IMR-90 (cell line): ENCODE measurements around the gene PLXND1. TPM values are rescaled to one million over a fixed set of nuclear protein-coding genes. Genes with fewer than 3 reads are reported as not detected.

Experiments
- ATAC-seq: fragments of 200-7000 bp; cut with Tn5 transposase; 2 replicates; pipeline ENCODE4 v1.9.1; 2020; ENCODE audit warnings: low read depth, mild to moderate bottlenecking, moderate library complexity
- BruUV-seq: library from RNA; stranded (reverse); fragments of 400-500 nt; replicated peaks from 2 replicates; lab custom pipeline; 2021; lab: Mats Ljungman, UMichigan
- CTCF ChIA-PET: fragments of 300-600 bp; formaldehyde crosslinking; extraction: SDS; loops from one replicate; lab custom pipeline; 2021; ENCODE audit warnings: antibody characterized with exemption; lab: Yijun Ruan, JAX
- POLR2A ChIA-PET: fragments of 300-600 bp; sonication (Branson Sonifier 250); formaldehyde crosslinking; loops from one replicate; lab custom pipeline; 2022; ENCODE audit warnings: antibody characterized with exemption; ENCODE audit not compliant: unreplicated experiment; lab: Charles Lee
- DNase-seq: peaks from one replicate; pipeline ENCODE4 v3.0.0; 2013
- H2AFZ ChIP-seq: replicated peaks from 2 replicates; pipeline ENCODE3; 2013; ENCODE audit warnings: low read length, mild to moderate bottlenecking; ENCODE audit not compliant: poor library complexity
- H2AK5ac ChIP-seq: 2 replicates; pipeline ENCODE4 v1.6.1; 2013; ENCODE audit warnings: low read depth, low read length, inconsistent platforms
- H2AK9ac ChIP-seq: replicated peaks from 2 replicates; pipeline ENCODE3; 2013; ENCODE audit warnings: mild to moderate bottlenecking, low read depth, low read length, moderate library complexity; ENCODE audit not compliant: poor library complexity
- H2BK120ac ChIP-seq: 2 replicates; pipeline ENCODE4 v1.6.1; 2013; ENCODE audit warnings: low read depth, low read length, inconsistent platforms
- H2BK15ac ChIP-seq: 3 replicates; pipeline ENCODE4 v1.6.1; 2013; ENCODE audit warnings: low read depth, low read length, inconsistent platforms
- H2BK20ac ChIP-seq: 2 replicates; pipeline ENCODE4 v1.6.1; 2013; ENCODE audit warnings: low read depth, mild to moderate bottlenecking, inconsistent platforms, low read length, moderate library complexity
- H2BK5ac ChIP-seq: 2 replicates; pipeline ENCODE4 v1.6.1; 2013; ENCODE audit warnings: mild to moderate bottlenecking, low read depth, low read length, inconsistent platforms; ENCODE audit not compliant: poor library complexity, severe bottlenecking
- H3K14ac ChIP-seq: replicated peaks from 2 replicates; pipeline ENCODE4 v1.6.1; 2013; ENCODE audit warnings: low read depth, low read length, inconsistent platforms
- H3K18ac ChIP-seq: 2 replicates; pipeline ENCODE4 v1.6.1; 2013; ENCODE audit warnings: low read depth, low read length, control low read depth
- H3K23ac ChIP-seq: 2 replicates; pipeline ENCODE4 v1.6.1; 2013; ENCODE audit warnings: low read depth, low read length, inconsistent platforms
- H3K27ac ChIP-seq: 2 replicates; pipeline ENCODE4 v1.5.1; 2013; ENCODE audit warnings: mild to moderate bottlenecking, control low read depth, low read length; ENCODE audit not compliant: insufficient read depth
- H3K27me3 ChIP-seq: 2 replicates; pipeline ENCODE4 v1.6.1; 2013; ENCODE audit warnings: low read length; ENCODE audit not compliant: control insufficient read depth, insufficient read depth
- H3K36me3 ChIP-seq: 2 replicates; pipeline ENCODE4 v1.6.1; 2013; ENCODE audit warnings: low read length, mixed read lengths; ENCODE audit not compliant: control insufficient read depth, insufficient read depth
- H3K4ac ChIP-seq: 2 replicates; pipeline ENCODE4 v1.6.1; 2013; ENCODE audit warnings: low read depth, low read length, inconsistent platforms
- H3K4me1 ChIP-seq: 2 replicates; pipeline ENCODE4 v1.6.1; 2013; ENCODE audit warnings: low read length, mixed read lengths; ENCODE audit not compliant: control insufficient read depth, insufficient read depth
- H3K4me2 ChIP-seq: 2 replicates; pipeline ENCODE4 v1.6.1; 2013; ENCODE audit warnings: low read depth, mild to moderate bottlenecking, control low read depth, low read length, moderate library complexity
- H3K4me3 ChIP-seq: 2 replicates; pipeline ENCODE4 v1.5.1; 2013; ENCODE audit warnings: low read depth, mild to moderate bottlenecking, control low read depth, low read length, moderate library complexity; ENCODE audit not compliant: insufficient read depth
- H3K56ac ChIP-seq: 2 replicates; pipeline ENCODE4 v1.6.1; 2013; ENCODE audit warnings: low read length, inconsistent platforms; ENCODE audit not compliant: insufficient read depth; ENCODE audit errors: extremely low read depth
- H3K79me1 ChIP-seq, 2 experiments: 2 replicates each; pipeline ENCODE4 v1.6.1; 2013; ENCODE audit warnings: low read length in 2 of 2, inconsistent platforms in 1 of 2, low read depth in 1 of 2
- H3K9ac ChIP-seq: 2 replicates; pipeline ENCODE4 v1.6.1; 2013; ENCODE audit warnings: low read depth, low read length, control low read depth
- H3K9me1 ChIP-seq: 2 replicates; pipeline ENCODE4 v1.6.1; 2013; ENCODE audit warnings: low read length, inconsistent platforms; ENCODE audit not compliant: insufficient read depth
- H3K9me3 ChIP-seq: 2 replicates; pipeline ENCODE4 v1.6.1; 2013; ENCODE audit warnings: low read length; ENCODE audit not compliant: control insufficient read depth, insufficient read depth
- H4K20me1 ChIP-seq: 2 replicates; pipeline ENCODE4 v1.6.1; 2013; ENCODE audit warnings: low read length, inconsistent platforms; ENCODE audit not compliant: insufficient read depth
- H4K5ac ChIP-seq: 2 replicates; pipeline ENCODE4 v1.6.1; 2013; ENCODE audit warnings: mild to moderate bottlenecking, low read depth, low read length, control low read depth
- H4K8ac ChIP-seq, 2 experiments: 2 replicates each; pipeline ENCODE4 v1.6.1; 2013; ENCODE audit warnings: low read depth in 2 of 2, low read length in 2 of 2, control low read depth in 1 of 2, inconsistent platforms in 1 of 2
- H4K91ac ChIP-seq: 2 replicates; pipeline ENCODE4 v1.6.1; 2013; ENCODE audit warnings: low read depth, low read length, inconsistent platforms; ENCODE audit not compliant: insufficient read depth
- BHLHE40 ChIP-seq: fragments of 150-350 bp; IDR thresholded peaks from 2 replicates; pipeline ENCODE4 v1.6.1; 2016; ENCODE audit warnings: mild to moderate bottlenecking, low read depth, low read length
- CEBPB ChIP-seq: IDR thresholded peaks from 2 replicates; pipeline ENCODE4 v1.6.1; 2012; ENCODE audit warnings: low read depth, low read length, improper control_type of control experiment
- CHD1 ChIP-seq: IDR thresholded peaks from 2 replicates; pipeline ENCODE4 v1.6.1; 2012; ENCODE audit warnings: low read depth, low read length, improper control_type of control experiment
- FOS ChIP-seq: fragments of 150-350 bp; IDR thresholded peaks from 2 replicates; pipeline ENCODE4 v1.6.1; 2016; ENCODE audit warnings: low read depth, low read length
- NFE2L2 ChIP-seq: fragments of 150-350 bp; IDR thresholded peaks from 2 replicates; pipeline ENCODE4 v1.6.1; 2016; ENCODE audit warnings: low read depth, mild to moderate bottlenecking, low read length
- RAD21 ChIP-seq: IDR thresholded peaks from 2 replicates; pipeline ENCODE4 v1.6.1; 2012; ENCODE audit warnings: low read length, improper control_type of control experiment
- RCOR1 ChIP-seq: IDR thresholded peaks from 2 replicates; pipeline ENCODE4 v1.6.1; 2012; ENCODE audit warnings: mild to moderate bottlenecking, low read length, improper control_type of control experiment; ENCODE audit not compliant: insufficient replicate concordance
- WGBS, 2 experiments: methylation state at CpG; one replicate each; pipeline versions ENCODE4 v1.1.5 to v1.1.7; 2013; ENCODE audit warnings: missing lambda C conversion rate in 2 of 2; ENCODE audit not compliant: insufficient read length in 1 of 2; ENCODE audit errors: extremely low coverage in 2 of 2; 5-methylcytosine and 5-hydroxymethylcytosine counted together
- dilution Hi-C: fragments of 300-500 bp; cut with HindIII; formaldehyde crosslinking; loops from one replicate; pipeline ENCODE4 v1.14.3; 2018; ENCODE audit warnings: low sequenced_read_pairs; ENCODE audit not compliant: unreplicated experiment
- in situ Hi-C: fragments of 300-500 bp; cut with MboI; formaldehyde crosslinking; loops from 3 replicates; pipeline ENCODE4 v1.14.3; 2019; ENCODE audit warnings: low sequenced_read_pairs, inconsistent platforms, mixed read lengths
- intact Hi-C: fragments of 100-400 bp; cut with micrococcal nuclease; formaldehyde crosslinking; loops from 2 replicates; pipeline ENCODE4 v1.10.0; 2022
- polyA plus RNA-seq, 3 experiments: library from polyadenylated mRNA; depleted of rRNA; stranded (reverse); fragments of >200 nt; gene quantifications; 2 replicates each; pipeline ENCODE4 v1.2.3, GENCODE V29; 2012; ENCODE audit warnings: low replicate concordance in 1 of 3
- total RNA-seq: library from RNA; depleted of rRNA; stranded (reverse); fragments of >200 nt; gene quantifications from 2 replicates; pipeline ENCODE4 v1.2.3, GENCODE V29; 2012
- TF ChIP-seq, protein P1 (sequence below): conservative IDR thresholded peaks from 2 replicates; pipeline ENCODE4 v1.5.1; 2012; ENCODE audit warnings: mild to moderate bottlenecking, low read depth, low read length, improper control_type of control experiment

Gene PLXND1
- total and polyA plus RNA-seq, 2 of the 4 experiments (the other 2 are of a cell fraction): 19.2 to 67.1 TPM

DNA sequence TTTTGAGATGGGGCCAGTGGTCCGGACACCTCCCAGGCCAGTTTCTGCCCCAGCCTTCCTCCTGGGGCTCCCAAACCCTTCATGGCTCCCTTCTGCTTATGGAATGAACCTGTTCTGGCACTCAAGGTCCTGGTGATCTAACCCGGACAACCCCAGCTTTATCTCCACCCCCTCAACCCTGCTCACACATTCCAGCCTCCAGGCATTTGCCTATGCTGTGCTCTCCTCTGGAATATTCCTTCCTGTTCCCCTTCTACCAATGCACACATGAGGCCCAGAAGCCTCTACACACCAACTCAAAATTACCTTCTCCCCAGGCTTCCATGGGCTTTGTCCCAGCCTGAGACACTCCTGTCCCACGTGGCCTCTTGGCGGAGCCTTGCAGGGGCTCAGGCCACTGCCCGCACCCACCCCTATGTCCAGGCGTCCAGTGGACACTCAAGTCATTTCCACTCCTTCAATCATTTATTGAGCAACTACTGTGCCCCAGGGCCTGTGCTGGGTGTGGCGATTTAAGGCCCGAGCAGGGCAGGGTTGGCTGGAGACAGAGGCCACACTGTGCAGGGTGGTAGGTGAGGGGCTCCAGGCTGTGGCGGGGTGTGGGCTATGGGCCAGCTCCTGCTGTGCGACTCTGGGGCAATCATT is 18.8 kb downstream of the PLXND1 start:
- no peak overlapping the region for H4K5ac ChIP-seq
- H2BK15ac ChIP-seq: no peak overlapping the region
- peaks cover 11% of the 10 kb centered on the region; the same call in 1 of the 2 replicates for H3K4me1 ChIP-seq
- H3K36me3 ChIP-seq: peaks cover 18% of the 10 kb centered on the region
- no peak overlapping the region for H3K56ac ChIP-seq
- no peaks in the 10 kb centered on the region for H3K27me3 ChIP-seq
- ChIA-PET CTCF (no interaction called here), POLR2A (no interaction called here)
- peak overlapping the region; percentile 4; the same call in 1 of the 2 replicates for H2AK5ac ChIP-seq
- peaks cover 9 to 73% of the 10 kb centered on the region in 2 experiments for H3K79me1 ChIP-seq
- dilution Hi-C loops (no loop called here), in situ Hi-C loops (no loop called here), intact Hi-C loops (no loop called here)
- H2BK120ac ChIP-seq: no peak overlapping the region
- DNase-seq: no peak
- H3K9ac ChIP-seq: no peak overlapping the region
- peak; percentile 53; the same call in 1 of the 2 replicates for ATAC-seq
- WGBS, 2 experiments: 83% methylated on average over 1 of the region's 10 CpGs; no CpG with 5 or more reads in 1 of the 2 experiments
- H3K4me3 ChIP-seq: no peak overlapping the region
- H3K4ac ChIP-seq: no peak overlapping the region; the same call in 1 of the 2 replicates
- 0 out of 2 replicates have a peak, but pooled peaks cover 2% of the 10 kb centered on the region for H3K9me1 ChIP-seq
- H2BK20ac ChIP-seq: no peak overlapping the region
- peak overlapping the region; percentile 79 for H2AK9ac ChIP-seq
- no TSS peak for BruUV-seq
- H3K14ac ChIP-seq: no peak overlapping the region
- no peaks in the 10 kb centered on the region for H3K9me3 ChIP-seq
- H3K4me2 ChIP-seq: no peak overlapping the region
- no peak overlapping the region for H3K18ac ChIP-seq
- H3K27ac ChIP-seq: no peak overlapping the region
- H2AFZ ChIP-seq: no peak overlapping the region
- no peak overlapping the region for H2BK5ac ChIP-seq
- H4K8ac ChIP-seq: 0 out of 4 replicates have a peak overlapping the region, but pooled peaks of 1 of the 2 experiments have one; percentile 47
- H3K23ac ChIP-seq: no peak overlapping the region
- TF ChIP-seq RAD21 (no peak), NFE2L2 (no peak), BHLHE40 (no peak), RCOR1 (no peak), CHD1 (no peak), FOS (no peak), CEBPB (no peak)
- TF ChIP-seq, protein P1, sequence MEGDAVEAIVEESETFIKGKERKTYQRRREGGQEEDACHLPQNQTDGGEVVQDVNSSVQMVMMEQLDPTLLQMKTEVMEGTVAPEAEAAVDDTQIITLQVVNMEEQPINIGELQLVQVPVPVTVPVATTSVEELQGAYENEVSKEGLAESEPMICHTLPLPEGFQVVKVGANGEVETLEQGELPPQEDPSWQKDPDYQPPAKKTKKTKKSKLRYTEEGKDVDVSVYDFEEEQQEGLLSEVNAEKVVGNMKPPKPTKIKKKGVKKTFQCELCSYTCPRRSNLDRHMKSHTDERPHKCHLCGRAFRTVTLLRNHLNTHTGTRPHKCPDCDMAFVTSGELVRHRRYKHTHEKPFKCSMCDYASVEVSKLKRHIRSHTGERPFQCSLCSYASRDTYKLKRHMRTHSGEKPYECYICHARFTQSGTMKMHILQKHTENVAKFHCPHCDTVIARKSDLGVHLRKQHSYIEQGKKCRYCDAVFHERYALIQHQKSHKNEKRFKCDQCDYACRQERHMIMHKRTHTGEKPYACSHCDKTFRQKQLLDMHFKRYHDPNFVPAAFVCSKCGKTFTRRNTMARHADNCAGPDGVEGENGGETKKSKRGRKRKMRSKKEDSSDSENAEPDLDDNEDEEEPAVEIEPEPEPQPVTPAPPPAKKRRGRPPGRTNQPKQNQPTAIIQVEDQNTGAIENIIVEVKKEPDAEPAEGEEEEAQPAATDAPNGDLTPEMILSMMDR: no peak
- H4K91ac ChIP-seq: no peak overlapping the region
- H4K20me1 ChIP-seq: peaks cover 4% of the 10 kb centered on the region
